GM12873 (cell line): ENCODE data around the gene NRIP3.

ENCODE experiments used
- CTCF ChIP-seq: IDR thresholded peaks from 2 replicates; pipeline ENCODE4 v1.5.1; 2012; ENCODE audit warnings: low read depth, mild to moderate bottlenecking, moderate library complexity, low read length, control low read depth; ENCODE audit not compliant: insufficient read depth; ENCODE audit errors: missing control alignments

The NRIP3 gene

GRCh38 chr11:9040410-9040809, 36.6 kb upstream of the NRIP3 start:
- TF ChIP-seq CTCF = no peak

- no peak for TF ChIP-seq CTCF
These were observed 36.1 kb upstream of the NRIP3 start for GRCh38 chr11:9039863-9040262.

- TF ChIP-seq CTCF = no peak
These were observed 35.4 kb upstream of the NRIP3 start for GRCh38 chr11:9039198-9039597.

DNA sequence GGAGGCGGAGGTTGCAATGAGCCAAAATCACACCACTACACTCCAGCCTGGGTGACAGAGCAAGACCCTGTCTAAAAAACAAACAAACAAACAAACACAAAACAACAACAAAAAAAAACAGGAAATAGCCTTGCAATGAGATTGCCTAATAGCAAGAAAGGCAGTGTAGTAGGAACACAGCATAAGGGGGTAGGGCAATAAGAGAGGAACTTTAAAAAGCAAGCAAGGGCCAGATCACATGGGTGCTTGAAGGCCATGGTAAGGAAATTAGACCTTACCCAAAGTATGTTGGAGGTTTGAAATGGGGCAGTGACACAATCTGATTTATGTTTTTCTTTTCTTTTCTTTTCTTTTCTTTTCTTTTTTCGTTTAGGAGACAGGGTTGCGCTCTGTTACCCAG, 34.7 kb upstream of the NRIP3 start:
- TF ChIP-seq CTCF = no peak

- TF ChIP-seq CTCF = no peak
These were observed 34.2 kb upstream of the NRIP3 start for GRCh38 chr11:9037963-9038362.

GRCh38 chr11:9037046-9037780, 33.4 kb upstream of the NRIP3 start:
- no peak for TF ChIP-seq CTCF

GRCh38 chr11:9030601-9031000, 26.8 kb upstream of the NRIP3 start:
- TF ChIP-seq CTCF = no peak
